NCI-H510A treated with DMSO at 0.1 percent for 48 hours (cell line): ENCODE results near the gene QRFP.

Source experiments
- DNase-seq: peaks from one replicate; lab custom pipeline; 2025; lab: John Stamatoyannopoulos, UW

QRFP gene

GRCh38 chr9:130871395-130872062, 25.1 kb downstream of the QRFP start:
- no peak for DNase-seq

GRCh38 chr9:130870491-130871381, 25.9 kb downstream of the QRFP start:
- no peak for DNase-seq

GRCh38 chr9:130869250-130869649, 27.4 kb downstream of the QRFP start:
- no peak for DNase-seq

- no peak for DNase-seq
Measured at GRCh38 chr9:130868230-130868629, 28.4 kb downstream of the QRFP start.

- DNase-seq, result no peak
Measured at GRCh38 chr9:130867556-130867955, 29.1 kb downstream of the QRFP start.

GRCh38 chr9:130866474-130866965, 30.1 kb downstream of the QRFP start:
- DNase-seq, result peak; percentile 92

GRCh38 chr9:130865921-130866320, 30.7 kb downstream of the QRFP start:
- DNase-seq, result no peak

GRCh38 chr9:130864541-130864940, 32.1 kb downstream of the QRFP start:
- DNase-seq, result no peak

- no peak for DNase-seq
Measured at GRCh38 chr9:130862747-130863146, 33.9 kb downstream of the QRFP start.

GRCh38 chr9:130862217-130862616, 34.4 kb downstream of the QRFP start:
- no peak for DNase-seq

GRCh38 chr9:130861372-130862180, 35.0 kb downstream of the QRFP start:
- no peak for DNase-seq

GRCh38 chr9:130860458-130861316, 35.9 kb downstream of the QRFP start:
- no peak for DNase-seq

GRCh38 chr9:130858739-130859705, 37.6 kb downstream of the QRFP start:
- DNase-seq, result no peak

GRCh38 chr9:130857864-130858738, 38.5 kb downstream of the QRFP start:
- DNase-seq, result no peak

- DNase-seq, result no peak
Measured at GRCh38 chr9:130856474-130856873, 40.1 kb downstream of the QRFP start.

GRCh38 chr9:130854835-130855234, 41.8 kb downstream of the QRFP start:
- DNase-seq, result no peak

- DNase-seq, result no peak
Measured at GRCh38 chr9:130854092-130854491, 42.5 kb downstream of the QRFP start.

GRCh38 chr9:130852801-130853200, 43.8 kb downstream of the QRFP start:
- DNase-seq, result no peak

- no peak for DNase-seq
Measured at GRCh38 chr9:130849356-130849755, 47.3 kb downstream of the QRFP start.
